COLO668 (cell line): ENCODE data around the gene FRMD3.

Experiments
- DNase-seq: peaks from one replicate; lab custom pipeline; 2025; ENCODE audit not compliant: unreplicated experiment; lab: John Stamatoyannopoulos, UW

Gene FRMD3

DNA sequence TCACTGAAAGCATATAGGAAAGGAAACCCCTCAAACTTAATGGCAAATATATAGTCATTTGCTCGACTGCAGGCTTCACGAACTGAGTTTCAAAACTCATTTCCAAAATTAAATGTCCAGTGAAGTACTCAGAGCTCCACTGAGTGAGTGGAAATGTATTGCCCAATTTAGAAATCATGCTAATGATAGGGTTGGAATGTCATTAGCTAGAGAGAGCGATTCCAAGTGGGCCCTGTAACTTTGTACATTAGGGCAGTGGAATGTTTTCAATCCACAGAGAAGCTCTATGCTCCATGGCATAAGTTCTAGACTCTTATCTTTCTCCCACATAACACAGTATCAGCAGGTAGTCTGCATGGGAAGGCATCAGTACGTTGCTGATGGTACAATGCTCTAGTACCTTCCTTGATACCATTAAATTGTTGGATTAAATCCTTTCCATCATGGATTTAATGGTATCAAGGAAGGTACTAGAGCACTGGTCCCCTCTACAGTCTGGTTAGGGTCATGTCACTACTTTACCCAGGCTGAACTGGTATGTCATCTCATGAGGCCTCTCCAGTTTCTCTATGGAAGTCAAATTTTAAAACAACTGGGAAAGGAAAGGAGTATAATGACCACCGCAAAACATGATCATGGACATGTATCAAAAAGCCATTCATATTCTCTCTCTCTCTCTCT, 292.1 kb downstream of the FRMD3 start:
- DNase-seq: no peak

GRCh38 chr9:83242066-83242465, 296.1 kb downstream of the FRMD3 start:
- no peak for DNase-seq

DNA sequence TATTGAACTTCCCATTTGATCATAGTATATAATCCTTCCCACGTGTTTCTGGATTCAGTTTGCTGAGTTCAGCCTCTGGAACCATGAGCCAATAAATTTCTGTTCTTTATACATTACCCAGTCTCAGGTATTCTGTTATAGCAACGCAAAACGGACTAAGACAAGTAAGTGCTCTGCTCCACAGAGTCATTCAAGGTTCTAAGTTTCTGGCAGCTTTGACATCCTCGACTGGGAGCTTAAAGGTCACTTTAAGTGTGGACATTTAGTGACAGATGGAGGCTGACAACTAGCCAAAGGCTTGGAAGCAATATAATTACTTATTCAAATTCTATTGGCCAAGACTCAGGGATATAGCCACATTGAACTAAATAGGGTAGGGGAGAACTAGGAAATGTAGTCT, 297.5 kb downstream of the FRMD3 start:
- no peak for DNase-seq

DNA sequence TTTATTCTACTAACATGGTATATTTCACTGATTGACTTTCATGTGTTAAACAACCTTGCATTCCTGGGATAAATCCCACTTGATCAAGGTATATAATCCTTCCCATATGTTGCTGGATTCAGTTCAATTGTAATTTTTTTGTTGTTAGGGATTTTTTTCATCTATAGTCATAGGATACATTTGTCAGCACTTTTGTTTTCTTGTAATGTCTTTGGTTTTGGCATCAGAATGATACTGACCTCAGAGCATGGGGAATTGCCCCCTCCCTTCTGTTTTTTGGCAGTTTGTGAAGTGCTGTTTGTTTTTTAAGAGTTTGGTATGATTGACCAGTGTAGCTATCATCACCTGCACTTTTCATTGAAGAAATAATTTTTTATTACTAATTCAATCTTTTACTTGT, 298.5 kb downstream of the FRMD3 start:
- no peak for DNase-seq

- peak; percentile 6 for DNase-seq
These were observed 299.1 kb downstream of the FRMD3 start for GRCh38 chr9:83238871-83239640.

DNA sequence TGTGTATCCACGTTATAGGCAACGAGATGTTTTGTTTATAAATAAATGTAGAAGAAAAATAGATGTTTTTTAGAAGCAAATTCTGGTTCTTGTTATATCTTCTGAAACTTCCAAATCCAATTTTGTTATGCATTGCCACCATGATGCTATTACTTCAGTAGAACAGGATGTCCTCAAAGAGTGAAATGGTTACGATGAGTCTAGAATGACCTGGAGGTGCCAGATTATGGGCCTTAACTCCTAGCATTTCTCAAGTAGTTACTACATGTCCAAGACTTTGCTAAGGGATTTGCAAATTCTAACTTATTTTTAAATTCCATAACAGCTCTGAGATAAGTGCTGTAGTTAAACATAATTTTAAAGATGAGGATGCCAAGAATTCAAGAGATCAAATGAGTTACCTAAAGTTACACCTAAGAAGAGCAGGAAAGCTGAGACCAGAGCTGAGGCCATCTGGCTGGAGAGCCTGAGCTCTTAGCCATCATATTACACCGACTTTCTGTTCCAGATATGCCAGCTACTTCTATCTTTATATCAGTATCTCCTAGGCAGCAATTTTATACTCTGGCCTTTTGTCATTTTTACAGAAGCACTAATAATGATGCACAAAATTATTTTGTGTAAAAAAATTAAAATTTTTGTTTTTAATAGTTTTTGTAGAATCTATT, 302.0 kb downstream of the FRMD3 start:
- DNase-seq: no peak

- DNase-seq: no peak
These were observed 302.7 kb downstream of the FRMD3 start for GRCh38 chr9:83235526-83235925.

GRCh38 chr9:83234541-83234940, 303.7 kb downstream of the FRMD3 start:
- no peak for DNase-seq

DNA sequence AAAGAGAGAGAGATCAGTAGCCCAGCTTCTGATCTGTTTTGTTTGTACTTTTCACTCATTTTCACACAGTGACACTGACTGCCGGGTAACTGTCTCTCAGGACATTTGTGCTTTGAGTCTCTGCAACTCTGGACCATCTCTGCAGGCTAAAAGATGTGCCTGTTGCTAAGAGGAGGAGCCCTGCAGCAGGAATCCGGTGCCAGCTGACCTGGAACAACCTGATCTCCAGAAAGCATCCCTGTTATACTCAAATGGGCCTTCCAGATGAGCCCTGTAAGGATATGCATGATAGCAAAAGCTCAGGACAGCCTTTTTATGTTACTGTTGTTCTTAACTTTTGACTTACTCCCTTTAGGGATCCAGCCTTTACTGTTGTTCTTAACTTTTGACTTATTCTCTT, 304.6 kb downstream of the FRMD3 start:
- no peak for DNase-seq

- no peak for DNase-seq
These were observed 307.2 kb downstream of the FRMD3 start for GRCh38 chr9:83231039-83231438.

GRCh38 chr9:83220730-83221129, 317.5 kb downstream of the FRMD3 start:
- no peak for DNase-seq

DNA sequence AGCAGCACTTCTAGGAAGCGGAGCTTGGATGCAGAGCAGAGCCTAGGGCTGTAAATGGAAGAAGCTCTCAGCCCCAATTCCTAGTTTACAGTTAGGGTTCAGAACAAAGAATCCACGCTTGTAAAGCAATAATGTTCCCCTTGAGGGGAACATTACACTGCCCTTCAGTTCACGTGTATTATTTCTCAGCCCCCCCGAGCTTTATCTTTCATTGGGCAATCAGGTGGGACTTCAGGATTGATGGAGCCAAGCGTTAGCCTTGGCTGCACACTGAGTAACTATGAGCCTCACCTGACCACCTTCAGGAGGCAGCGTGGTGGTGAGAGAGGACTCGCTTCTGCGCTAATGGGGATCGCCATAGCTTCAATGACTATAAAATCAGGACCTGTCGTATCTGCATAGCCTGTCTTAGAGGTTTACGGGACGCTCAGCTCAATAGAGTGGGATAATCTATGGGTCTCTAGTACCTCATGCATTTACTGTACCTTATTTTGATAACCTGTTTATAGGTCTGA, 318.2 kb downstream of the FRMD3 start:
- no peak for DNase-seq

DNA sequence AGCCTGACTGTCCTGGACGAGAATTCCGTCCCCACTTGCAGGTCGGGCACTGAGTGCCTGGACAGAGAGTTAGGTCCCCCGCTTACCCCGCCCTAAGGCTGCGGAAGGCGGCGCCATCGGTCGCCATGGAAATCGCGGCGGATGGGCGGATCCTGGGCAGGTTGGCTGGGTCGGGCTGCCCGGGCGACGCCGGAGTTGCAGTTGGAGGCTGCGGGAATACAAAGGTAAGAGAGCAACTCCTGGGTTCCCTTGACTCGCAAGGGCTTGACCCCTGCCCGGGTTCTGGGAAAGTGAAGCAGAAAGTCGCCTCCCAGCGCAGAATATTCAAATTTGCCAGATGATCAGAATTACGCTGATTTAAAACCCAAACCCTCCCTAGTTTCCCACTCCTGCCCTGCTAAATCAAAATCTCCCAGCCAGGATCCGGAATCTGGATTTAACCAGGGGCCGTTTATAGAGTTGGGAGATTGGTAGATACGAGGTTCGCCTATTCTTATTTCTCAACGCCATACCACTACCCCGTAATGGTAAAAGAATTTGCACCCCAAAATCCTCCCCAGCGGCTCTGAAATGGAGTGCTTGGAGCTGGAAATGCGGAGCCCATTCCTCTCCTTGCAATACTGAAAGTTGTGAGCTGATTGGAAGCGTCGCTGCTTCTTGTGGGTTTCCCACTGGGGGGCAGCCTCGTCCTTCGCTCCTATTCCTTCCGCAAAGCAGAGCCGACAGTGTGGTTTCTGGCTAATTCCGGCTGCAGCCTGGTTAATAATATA, 318.9 kb downstream of the FRMD3 start:
- DNase-seq: peak; percentile 69

DNA sequence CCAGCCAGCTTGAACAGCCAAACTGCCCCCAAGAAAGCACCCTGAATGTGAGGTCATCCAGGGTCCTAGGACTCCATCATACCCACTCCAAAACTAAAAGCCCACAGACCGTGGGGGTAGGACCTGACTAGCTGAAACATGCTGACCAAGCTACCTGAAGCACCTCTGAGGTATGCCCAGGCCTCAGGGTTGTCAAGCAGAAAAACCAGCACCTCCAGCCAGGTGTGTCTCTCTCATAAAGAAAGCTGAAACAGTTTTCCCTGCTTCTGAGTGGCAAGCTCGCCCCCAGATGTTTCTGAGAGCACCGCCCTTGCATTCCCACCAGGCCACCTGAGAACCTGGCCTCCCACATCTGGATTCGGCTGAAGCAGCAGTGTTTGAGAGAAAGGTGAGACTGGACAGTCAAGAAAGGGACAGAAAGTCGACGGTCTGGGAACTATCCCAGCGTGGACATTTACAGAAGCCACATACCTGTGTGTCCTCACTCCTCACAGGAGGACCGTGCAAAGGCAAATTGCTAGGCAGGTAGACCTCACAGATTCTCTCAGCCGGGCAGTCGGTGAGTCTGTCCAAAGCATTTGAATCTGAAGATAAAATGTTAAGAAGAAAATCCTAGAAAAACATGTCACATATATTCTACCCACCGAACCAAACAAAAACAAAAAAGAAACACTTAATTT, 319.6 kb downstream of the FRMD3 start:
- DNase-seq: no peak

- no peak for DNase-seq
These were observed 328.9 kb downstream of the FRMD3 start for GRCh38 chr9:83209188-83209731.

GRCh38 chr9:83208065-83208850, 329.9 kb downstream of the FRMD3 start:
- no peak for DNase-seq

DNA sequence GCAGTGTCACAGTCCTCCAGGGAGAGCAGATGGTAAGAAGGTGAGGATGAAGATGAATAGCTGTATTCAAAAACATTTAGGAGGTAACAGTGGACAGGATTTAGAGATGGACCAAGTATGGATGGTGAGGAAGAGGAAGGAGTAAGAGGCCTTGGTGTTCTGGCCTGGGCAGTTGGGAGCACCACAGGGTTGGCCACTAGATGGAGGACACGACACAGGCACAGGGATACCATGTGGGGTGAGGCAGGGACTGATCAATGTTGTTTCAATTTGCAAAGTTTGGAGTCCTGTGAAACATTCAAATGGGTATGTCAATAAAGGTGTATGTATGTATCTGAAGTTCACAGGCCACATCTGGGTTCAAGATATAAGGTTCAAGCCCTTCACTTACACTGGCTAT, 334.2 kb downstream of the FRMD3 start:
- DNase-seq: no peak

GRCh38 chr9:83200531-83200930, 337.7 kb downstream of the FRMD3 start:
- DNase-seq: no peak

DNA sequence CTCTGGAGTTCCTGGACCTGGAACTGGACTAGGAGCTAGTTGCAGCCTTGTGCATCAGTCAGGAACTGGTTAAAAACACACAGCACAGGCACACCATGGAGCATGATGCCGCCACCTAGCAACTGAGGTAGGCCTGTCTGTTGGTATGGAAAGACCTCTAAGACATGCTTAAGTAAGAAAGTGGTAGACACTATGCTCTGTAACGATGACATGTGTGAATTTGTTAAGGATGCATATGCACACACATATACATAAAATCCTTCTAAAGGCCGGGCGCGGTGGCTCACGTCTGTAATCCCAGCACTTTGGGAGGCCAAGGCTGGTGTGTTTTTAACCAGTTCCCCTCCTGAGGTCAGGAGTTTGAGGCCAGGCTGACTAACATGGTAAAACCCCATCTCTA, 338.4 kb downstream of the FRMD3 start:
- DNase-seq: no peak

DNA sequence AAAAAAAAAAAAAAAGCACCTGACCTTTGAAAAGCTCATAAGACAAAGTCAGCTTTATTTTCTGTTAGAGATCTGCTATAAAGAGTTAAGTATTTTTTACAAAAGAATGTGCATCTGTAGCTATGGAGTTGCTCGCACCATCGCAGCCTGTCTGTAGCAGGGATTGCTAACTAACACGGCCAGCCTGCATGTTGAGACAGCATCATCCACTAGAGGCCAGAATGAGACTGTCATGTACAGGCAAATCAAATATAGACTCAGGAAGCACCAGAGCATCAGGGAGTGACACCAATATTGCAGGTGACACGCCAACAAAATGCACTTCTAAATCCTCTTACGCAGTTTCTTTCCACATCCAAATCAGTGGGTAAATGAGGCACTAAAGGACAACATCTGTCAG, 339.0 kb downstream of the FRMD3 start:
- peak; percentile 20 for DNase-seq
